CD4-positive, alpha-beta T cell treated with Interleukin-15 for 1 hour (primary cell): ENCODE results near the gene GRM7.

ENCODE experiments used
- DNase-seq: peaks from one replicate; pipeline ENCODE4 v3.0.0-alpha.2; 2020

GRM7 gene

DNA sequence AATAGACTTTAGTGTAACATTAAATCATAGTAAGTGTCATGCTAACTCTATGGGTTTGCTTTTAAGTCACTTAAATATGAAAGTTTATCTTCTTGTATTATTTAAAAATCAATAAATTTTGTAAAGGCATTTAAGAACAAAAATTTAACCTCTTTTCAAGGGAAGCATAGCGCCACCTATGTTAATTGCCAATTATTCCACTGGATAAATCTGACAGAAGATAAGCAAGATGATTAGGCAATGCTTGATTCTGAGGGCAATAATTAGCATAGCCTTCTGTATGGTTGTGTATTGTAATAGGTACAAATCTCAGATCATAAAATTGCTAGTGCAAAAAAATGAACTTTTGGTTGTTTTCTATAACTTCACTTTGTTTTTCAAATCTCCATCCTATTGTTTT, 560.1 kb downstream of the GRM7 start:
- no peak for DNase-seq

DNA sequence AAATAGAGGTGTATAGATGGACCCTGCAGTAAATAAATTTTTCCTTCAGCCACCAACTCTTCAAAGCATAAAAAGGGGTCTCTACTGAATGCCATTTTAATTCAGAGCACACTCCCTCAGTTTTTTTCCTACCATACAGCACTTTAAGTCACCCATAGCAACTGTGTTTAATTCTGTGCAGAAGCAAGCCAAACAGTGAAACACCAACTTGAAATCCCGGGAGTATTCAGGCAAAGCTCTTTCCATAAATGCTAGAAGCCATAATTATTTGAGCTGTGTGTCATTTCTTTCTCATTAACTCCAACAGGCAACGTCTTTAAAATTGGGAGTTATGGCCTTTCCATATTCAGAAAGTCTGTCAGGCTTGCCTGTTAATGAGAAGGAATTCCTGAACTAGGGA, 562.1 kb downstream of the GRM7 start:
- DNase-seq, result no peak

DNA sequence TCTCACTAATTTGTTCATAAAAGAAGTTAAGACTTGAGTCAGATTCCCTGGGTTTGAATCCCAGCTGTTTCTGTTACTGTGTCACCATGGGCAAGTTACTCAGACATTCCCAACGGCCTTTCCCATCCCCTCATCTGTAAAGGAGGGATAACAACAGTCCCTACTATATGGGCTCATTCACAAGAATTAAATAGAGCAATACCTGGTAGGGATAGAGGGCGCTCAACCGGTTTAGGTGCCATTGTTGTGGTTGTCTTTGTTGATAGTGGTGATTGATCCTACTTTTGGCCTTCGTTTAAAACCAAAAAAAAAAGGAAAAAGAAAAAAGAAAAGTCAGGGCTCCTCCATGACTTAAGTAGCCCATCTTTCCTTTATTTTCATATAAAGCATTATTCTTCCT, 563.1 kb downstream of the GRM7 start:
- no peak for DNase-seq

DNA sequence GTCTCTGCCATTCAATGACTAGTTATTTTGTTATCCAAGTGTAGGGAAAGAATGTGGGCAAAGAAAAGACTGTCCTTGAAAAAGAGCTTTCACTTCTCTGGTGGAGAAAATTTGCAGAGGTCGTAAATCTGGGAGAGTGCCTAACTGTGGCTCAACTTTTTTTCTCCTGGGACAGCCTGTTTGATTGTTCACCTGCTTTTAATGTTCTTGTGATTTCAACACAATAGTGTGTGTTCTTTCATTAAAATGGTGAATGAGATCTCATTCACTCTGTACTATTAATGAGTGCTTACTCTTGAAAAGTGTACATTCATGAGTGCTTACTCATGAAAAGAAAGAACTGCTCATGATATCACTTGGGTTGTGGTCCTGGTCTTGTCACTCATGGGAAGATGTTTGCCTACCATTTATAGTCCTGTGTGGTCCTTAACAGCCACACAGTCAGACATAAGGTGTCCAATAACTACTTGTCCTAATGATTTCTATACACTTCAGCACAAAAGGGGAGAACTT, 567.3 kb downstream of the GRM7 start:
- DNase-seq, result no peak

DNA sequence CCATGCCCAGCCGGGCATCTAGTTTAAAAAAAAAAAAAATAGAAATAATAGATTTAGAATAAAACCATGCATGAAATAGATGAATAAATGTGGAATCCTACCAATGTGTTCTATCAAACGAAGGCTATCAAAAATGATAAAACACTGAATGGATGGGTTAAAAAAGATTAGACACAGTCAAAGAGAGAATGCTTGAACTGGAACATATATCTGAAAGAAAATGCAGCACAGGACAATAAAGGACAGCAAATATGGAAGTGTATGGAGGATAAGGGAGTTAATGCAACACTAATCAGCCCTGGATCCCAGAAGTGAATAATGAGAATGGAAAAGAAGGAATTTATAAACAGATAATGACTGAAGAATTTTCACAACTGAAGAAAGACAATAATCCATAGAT, 571.7 kb downstream of the GRM7 start:
- no peak for DNase-seq

DNA sequence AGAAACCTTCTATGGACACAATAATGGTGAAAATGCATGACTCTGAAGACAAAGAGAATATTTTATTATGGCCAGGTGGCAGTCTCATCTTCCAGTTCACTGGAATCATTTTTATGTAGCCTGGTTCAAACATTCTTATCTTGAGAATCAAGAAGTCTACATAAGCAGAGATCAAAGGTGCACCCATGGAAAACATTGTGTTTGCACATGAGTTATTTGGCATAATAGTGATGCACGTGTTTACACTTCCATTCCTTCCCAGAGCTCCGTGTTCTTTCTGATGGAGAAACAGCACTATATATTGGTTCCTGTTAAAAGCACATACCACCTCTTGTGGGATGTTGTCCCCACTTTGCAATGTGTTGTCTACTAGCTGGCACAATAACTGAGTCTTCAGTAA, 572.2 kb downstream of the GRM7 start:
- no peak for DNase-seq

DNA sequence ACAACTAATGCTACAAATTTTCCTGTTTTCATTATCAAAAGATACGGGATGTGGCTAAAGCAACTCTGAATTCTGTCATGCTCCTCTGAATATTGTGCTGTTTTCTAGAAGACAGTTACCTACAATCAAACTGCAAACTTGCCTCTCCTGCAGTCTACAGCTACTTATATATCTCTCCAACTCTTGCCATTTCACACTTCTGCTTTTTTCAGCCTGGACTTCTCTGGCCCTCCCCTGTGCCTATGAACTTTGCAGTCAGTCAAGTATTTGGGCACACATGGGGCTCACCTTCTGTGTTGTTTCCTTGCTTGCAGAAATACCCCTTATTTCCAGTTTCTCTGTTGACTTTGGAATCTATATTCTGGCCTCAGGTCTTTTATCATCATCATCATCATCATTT, 575.6 kb downstream of the GRM7 start:
- no peak for DNase-seq

DNA sequence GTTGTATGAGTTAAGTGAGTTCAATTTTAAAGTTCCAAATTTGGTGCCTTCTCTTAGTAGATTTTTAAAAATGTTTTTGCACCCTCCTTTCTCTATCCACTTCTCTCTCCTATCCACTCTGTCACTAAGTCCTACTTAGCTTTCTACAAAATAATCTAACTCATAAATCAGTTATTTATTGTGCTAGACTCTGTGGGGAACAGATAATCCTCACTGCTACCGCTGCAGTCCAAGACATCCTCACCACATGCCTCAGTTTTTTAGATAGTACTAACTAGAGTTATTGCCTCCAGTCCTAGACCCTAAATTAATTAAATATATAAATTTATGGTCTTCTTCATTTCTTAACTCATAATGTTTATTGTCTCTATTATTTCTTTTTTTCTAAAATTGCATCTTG, 576.3 kb downstream of the GRM7 start:
- no peak for DNase-seq

DNA sequence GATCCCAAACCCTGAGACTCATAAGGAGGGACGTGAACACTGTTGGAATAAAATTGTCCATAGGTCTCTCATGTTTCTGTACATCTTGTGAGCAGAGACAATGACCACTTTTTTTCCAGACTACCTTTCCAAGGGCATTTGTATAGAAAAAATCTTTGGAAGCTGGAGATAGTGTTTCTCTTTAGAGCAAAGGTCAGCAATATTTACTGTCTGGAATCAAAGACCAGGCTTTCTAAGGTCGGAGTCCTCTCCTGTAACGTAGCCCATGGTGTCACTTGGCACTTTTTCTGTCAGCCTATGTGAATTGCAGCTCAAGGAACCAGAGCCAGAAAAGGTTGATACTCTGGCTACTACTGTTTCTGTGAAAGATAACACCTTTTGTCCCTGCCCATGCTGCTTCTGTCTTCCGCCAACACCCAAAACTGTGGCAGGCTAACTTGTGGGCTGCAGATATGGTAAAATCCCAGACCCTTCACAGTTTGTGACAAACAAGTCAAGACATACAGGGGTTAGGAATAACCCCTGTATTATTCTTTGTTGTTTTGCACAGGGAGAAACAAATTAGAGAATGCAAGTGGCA, 578.3 kb downstream of the GRM7 start:
- no peak for DNase-seq

DNA sequence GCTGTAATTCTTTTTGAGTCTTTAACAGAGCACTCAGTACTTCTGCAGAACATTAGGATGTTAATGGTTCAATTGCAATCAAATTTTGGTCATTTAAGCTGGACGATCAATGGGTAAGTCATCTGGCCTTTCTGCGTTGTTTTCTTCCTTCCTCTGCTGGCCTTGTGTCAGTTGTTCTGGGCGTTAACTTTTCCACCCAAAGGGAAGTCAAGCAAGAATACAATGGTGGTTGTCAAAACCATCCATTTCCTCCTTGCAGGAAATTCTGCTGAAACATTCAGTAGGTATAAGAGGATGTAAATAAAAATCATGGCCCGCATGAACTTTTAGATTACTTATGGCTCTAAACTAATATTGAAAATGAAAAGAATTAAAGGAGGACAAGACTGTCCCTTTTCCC, 584.0 kb downstream of the GRM7 start:
- DNase-seq, result no peak

DNA sequence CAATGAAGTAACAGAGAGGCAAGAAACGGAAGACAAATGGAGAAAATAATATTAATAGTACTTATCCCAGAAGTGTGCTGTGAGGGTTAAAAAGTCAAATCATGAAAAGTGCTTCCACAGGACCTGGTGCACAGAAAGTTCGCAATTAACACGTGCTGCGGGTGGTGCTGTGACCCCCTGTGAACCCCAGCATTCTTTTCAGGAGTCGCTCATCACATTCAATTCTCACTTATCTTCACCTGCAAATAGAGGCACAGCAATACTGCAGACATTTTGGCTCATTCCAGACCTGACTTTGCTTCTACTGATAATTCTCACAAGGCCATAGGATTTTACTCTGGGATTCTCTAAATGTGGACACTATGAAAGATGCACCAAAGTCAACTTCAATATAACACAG, 584.4 kb downstream of the GRM7 start:
- no peak for DNase-seq

DNA sequence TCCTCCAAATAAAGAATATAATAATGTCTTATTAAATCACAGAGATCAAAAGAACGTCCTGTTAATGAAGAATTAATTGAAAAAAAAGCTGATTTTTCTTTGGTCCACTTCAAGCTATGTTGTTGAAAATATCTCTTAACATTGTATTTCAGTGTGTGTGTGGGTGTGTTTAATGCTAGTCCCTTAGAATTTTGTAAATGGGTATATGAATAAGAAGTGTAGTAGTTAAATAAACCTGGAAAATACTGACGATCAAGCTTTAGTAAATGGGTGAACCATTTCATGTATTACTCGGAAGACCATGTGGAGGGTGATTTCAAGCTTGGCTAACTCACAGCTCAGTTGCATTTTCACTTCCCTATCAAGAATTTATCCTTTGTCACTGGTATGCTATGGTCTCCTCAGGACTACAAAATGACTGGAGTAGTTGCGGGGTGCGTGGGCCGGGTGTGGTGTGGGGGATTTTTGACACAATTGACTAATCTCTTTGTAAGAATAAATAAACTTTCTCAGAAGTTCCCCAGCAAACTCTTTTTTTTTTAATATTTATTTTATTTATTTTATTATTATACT, 586.4 kb downstream of the GRM7 start:
- DNase-seq, result no peak

DNA sequence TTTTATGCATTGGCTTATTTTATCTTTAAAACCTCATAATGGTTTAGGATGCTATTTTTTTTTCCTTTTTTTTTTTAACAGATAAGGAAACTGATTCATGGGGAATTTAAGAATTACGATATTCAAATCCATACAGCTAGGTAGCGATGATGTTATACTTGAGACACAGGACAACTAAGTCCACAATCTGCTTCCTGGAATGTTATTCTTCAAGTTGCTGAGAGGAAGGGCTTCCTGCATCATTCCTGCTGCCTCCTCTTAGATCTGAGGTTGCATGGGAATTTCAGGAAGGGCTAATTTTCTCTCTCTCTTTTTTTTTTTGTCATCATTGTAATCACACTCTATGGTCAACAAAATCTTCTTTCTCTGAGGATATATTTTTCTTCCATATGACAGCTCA, 595.5 kb downstream of the GRM7 start:
- DNase-seq, result no peak

DNA sequence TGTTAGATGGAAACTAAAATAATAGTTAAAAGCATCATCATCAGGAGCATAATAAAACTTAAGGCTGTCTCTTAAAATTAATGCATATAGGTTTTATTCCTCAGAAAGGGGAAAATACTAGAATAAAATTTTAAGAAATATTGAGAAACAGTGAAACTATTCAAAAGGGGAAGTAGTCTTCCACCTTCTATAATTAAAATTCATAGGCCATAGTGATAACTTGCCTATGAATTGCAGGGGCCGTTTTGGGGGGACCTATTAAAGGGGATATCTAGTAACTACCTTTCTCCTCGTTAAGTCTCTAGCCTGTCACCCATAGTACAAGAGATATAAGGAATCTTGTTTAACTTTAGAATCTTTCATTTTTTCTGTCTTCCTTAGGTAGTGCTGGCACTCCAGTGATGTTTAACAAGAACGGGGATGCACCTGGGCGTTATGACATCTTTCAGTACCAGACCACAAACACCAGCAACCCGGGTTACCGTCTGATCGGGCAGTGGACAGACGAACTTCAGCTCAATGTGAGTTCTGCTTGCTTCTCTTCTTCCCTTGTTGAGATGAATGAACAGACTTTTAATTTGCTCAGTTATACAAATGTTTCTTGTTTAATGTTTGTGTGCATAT, 600.4 kb downstream of the GRM7 start:
- no peak for DNase-seq

DNA sequence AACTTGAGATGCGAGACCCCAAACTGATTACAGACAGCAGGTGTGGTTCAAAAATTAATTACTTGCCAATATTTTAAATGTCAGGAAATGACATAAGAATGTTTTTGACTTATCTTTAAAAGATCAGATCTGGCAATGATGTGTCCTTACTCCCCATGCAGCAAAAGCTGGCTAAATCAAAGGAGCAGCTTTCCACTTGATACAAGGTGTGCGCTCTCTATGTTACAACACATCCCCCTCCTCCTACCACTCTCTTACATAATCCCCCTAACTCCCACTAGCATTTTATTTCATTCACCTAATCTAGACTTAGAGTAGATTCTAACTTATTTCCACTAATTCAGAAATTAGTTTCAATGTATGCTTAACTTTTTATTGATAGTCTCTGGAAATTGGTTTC, 609.0 kb downstream of the GRM7 start:
- no peak for DNase-seq

DNA sequence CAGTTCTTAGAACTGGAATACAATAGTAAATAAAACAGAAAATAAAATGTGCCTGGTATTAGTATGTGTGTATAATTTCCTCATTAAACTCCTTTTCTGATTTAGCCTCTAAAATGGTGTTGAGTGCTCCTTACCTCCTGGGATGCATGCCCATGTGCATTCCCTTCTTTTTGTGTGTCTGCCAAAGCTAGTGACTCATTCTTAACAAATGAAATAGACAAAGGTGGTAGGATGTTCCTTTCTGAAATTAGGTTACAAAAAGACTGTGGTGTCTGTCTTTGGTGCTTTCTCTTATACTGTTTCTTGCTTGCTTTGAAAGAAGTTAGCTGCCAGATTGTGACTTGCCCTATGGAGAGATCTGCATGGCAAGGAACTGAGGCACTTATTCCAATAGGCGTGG, 623.7 kb downstream of the GRM7 start:
- DNase-seq, result no peak

DNA sequence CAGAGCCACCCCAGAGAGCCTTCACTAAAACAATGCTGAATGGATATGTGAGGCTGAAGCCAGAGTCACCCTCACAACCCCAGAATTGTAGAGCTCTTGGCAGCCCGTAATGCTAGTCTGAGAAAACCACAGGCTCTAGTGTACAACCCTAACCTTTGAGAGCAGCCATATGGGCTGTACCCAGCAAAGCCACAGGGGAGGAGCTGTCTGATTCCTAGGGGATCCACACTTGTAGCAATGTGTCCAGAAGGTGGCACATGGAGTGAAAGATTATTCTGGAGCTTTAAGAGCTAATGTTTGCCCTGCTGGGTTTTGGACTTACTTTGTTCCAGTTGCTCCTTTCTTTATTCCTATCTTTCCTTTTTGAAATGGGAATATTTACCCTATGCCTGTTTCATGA, 626.8 kb downstream of the GRM7 start:
- DNase-seq, result no peak

DNA sequence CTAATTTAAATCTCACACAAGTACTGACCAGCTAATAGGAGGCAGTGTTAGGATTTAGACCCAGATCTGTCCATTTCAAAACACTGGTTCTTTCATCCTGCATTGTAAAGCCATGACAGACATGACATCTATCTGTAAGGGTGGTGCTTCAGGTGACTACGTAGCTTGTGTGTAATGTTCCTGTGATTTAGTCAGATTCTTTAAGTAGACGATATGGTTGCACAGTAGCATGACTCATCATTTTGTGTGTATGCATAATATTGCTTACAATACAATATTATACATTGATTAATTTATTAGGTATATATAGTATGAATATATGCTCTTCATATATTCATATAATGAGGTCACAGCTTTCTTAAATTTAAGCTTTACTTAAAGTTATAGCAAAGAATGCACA, 628.5 kb downstream of the GRM7 start:
- no peak for DNase-seq

DNA sequence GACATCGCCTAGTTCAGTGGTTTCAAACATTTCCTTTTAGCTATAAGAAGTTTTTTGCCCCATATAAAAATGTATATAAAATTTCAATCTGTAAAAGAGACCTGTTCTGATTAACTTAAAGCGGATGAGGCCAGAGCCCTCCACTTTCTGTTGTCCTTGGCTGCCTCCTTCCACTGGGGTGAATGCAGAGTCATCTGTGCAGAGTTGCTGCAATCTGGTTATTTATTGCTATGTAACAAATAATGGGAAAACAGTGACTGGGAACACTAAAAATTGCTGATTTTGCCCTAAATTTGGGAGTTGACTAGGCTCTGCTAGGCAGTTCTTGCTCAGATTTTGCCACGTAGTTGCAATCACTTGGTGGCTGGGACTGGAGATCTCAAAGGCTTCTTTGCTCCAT, 637.8 kb downstream of the GRM7 start:
- DNase-seq, result no peak

DNA sequence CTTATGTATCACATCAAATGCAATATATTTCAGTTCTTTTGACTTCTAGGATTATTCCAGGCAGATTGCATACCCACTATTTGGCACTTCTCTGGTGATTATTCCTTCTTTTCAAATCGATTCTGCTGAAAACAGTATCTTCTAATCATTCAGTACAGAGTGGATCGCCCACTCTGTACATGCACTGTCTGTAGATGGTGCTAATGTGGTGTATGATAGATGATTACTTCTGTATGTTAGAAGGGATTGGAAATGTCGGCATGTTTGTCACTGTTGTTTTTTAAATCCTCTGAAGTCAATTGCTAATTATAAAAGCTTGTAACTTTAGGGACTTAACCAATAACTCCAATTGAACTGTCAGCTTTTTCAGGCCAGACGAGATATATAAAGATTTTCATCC, 642.5 kb downstream of the GRM7 start:
- DNase-seq, result no peak

DNA sequence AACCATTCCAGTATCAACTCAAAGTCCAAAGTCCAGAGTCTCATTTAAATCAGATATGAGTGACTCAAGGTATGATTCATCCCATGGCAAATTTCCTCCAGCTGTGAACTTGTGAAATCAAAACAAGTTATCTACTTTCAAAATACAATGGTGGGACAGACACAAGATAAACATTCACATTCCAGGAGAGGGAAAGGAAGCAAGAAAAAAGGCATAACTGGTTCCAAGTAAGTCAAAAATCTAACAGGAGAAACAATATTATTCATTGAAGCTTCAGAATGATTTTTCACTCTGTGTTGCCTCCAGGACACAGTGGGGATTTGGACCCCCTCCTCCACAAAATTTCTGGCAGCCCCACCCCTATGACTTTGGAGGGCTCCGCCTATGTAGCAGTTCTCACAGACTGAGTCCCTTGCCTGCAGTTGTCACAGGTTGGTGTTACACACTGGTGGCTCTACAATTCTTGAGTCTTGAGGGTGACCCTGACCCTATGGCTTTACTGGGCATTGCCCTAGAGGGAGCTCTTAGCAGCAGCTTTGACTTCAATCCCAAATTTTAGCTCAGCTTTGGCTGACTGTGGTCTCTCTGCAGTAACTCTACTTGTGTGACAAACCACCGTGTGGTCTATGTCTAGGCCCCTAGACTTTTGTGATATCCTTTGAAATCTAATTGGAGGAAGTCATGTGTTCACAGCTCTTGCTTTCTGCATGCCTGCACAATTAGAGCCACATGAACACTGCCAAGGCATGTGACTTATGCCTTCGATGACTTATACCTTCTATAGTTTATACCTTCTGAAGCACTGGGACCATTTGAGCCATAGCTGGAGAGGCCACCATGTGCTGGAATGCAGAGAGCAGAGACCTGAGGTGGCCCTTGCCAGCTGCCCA, 644.2 kb downstream of the GRM7 start:
- DNase-seq, result no peak

DNA sequence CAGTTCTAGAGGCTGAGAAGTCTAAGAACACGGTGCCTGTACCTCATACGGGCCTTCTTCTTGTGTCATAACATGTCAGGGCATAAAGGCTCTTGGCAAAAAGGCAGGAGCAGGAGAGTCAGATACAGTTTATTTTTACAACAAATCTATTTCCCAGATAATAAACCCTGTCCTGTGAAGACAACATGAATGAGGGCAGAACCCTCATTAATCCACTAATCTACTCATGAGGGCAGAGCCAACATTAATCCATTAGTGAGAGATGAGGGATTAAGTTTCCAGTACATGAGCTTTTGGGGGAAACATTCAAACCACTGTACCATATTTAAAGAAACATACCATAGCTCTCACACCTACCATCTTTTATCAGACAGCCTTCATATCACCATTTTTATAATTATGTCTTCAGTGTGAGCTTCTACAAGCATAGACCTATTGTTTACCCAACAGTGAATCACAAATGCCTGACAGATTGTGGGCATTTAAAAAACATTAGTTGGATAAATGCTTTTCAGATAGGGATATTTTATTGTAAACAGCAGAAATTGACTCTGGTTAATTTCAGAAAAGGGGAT, 645.8 kb downstream of the GRM7 start:
- no peak for DNase-seq

DNA sequence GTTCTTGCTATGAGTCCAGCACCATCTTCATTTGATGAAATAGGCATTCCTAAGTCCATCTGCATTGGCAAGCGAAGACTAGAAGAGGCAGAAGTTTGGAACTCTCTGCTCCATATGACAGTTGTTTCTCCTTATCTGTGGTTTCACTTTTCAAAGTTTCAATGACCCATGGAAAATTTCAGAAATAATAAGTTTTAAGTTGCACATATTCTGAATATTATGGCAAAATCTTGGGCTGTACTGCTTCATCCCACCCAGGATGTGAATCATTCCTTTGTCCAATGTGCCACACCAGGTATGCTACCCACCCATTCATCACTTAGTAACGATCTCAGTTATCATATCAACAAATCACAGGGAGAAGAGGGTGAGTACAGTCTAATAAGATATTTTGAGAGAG, 647.9 kb downstream of the GRM7 start:
- no peak for DNase-seq

DNA sequence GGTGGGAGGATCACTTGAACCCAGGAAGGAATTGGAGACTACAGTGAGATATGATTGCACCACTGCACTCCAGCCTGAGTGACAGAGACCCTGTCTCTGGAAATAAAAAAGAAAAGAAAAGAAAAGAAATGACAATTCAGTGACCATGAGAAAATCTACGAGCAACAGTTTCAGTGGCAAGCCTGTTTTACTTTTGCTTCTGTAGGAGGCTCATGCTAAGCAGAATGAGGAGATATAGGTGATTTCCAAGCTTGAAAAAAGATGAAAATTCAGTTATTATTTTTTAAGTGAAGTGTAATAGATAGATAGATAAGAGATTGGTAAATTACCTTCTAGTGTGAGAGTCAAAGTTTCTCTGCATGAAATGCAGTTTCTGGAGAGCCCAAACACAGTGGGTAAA, 651.1 kb downstream of the GRM7 start:
- DNase-seq, result no peak
